Mammary epithelial cell (primary cell): ENCODE measurements around the gene GTF2H1.

ENCODE experiments used
- EZH2 ChIP-seq: IDR thresholded peaks from 2 replicates; pipeline ENCODE4 v1.6.1; 2012; ENCODE audit warnings: low read length, inconsistent platforms, borderline replicate concordance
- TF ChIP-seq, protein P1 (sequence below), 2 donors: IDR thresholded peaks in 1 of 2; conservative IDR thresholded peaks in 1 of 2; 2 replicates each; pipeline ENCODE4 v1.5.1; 2011 to 2012; ENCODE audit warnings: inconsistent platforms in 2 of 2, low read length in 2 of 2, mild to moderate bottlenecking in 2 of 2, control low read depth in 1 of 2, low read depth in 1 of 2; ENCODE audit not compliant: insufficient read depth in 1 of 2; ENCODE audit errors: extremely low read depth in 1 of 2

DNA sequence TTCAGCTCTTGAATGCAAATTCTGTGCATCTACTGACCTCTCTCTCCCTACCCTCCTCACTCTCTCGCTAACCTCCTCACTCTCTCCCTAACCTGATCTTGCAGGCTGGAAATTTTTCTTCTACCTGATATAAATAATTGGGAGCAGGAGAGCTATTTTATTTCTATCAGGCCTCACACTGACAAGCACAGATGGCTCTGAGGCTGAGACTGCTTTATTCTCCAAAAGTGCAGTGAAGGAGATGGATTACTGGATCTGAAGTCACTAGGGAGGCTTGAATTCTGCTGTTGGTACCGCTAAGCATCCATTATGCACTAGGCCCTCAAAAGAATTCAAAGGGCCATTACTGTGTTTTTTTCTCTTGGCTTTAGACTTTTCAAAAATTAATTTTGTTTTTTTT lies 52.6 kb downstream of the GTF2H1 start:
- no peak for TF ChIP-seq EZH2
- TF ChIP-seq, protein P1, sequence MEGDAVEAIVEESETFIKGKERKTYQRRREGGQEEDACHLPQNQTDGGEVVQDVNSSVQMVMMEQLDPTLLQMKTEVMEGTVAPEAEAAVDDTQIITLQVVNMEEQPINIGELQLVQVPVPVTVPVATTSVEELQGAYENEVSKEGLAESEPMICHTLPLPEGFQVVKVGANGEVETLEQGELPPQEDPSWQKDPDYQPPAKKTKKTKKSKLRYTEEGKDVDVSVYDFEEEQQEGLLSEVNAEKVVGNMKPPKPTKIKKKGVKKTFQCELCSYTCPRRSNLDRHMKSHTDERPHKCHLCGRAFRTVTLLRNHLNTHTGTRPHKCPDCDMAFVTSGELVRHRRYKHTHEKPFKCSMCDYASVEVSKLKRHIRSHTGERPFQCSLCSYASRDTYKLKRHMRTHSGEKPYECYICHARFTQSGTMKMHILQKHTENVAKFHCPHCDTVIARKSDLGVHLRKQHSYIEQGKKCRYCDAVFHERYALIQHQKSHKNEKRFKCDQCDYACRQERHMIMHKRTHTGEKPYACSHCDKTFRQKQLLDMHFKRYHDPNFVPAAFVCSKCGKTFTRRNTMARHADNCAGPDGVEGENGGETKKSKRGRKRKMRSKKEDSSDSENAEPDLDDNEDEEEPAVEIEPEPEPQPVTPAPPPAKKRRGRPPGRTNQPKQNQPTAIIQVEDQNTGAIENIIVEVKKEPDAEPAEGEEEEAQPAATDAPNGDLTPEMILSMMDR (conservative IDR thresholded peaks at IDR 0.05 in 1 of 2, IDR thresholded peaks at IDR 0.05 in 1 of 2; ENCODE audit: extremely low read depth in 1 of 2, insufficient read depth in 1 of 2, low read depth in 1 of 2, low read length in 2 of 2) = no peak
